Stimulated activated CD4-positive, alpha-beta T cell treated with anti-CD3 and anti-CD28 coated beads, TNF-alpha, amount 100 ng/mL, for 48 hours (primary cell): Measurements from ENCODE around the gene REEP1.
"Not testable (repeated sequence)": the region's sequence is repeated elsewhere in the genome, so short reads cannot be mapped to it uniquely, and the experiment has no call there.

Experiments
- DNase-seq, 3 donors: peaks; one replicate each; pipeline ENCODE4 v3.0.0-alpha.2; 2020; ENCODE audit warnings: low read depth in 3 of 3

REEP1 gene

DNA sequence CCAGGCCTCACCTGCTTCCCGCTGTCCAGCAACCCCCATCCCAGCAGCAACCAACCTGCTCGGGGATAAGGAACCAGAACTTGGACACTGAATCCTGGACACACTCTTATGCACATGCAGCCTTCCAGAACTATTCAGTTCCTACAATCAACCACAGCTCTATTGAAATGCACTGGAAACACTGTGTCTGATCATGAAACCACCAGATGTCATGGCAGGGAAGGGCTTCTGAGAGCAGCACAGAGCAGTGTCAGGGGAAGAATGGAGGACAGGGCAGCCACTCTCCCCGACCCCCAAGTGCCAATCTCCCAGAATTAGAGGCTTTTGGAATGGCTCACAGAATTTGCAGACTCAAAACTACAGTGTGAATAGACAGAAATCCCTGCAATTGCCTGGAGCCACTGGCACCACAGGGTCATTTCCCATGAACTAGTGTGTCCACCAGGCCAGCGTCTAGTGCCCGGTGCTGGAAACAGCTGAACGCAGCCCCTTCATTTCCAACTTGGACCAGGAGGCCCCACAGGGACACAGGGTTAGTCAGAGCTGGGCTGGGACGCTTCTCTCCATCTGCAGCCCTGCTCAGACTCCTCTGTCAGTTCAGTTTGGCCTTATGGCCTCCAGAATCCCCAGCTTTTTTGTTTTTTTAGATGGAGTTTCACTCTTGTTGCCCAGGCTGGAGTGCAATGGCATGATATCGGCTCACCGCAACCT is 112.6 kb downstream of the REEP1 start:
- DNase-seq: no peak

DNA sequence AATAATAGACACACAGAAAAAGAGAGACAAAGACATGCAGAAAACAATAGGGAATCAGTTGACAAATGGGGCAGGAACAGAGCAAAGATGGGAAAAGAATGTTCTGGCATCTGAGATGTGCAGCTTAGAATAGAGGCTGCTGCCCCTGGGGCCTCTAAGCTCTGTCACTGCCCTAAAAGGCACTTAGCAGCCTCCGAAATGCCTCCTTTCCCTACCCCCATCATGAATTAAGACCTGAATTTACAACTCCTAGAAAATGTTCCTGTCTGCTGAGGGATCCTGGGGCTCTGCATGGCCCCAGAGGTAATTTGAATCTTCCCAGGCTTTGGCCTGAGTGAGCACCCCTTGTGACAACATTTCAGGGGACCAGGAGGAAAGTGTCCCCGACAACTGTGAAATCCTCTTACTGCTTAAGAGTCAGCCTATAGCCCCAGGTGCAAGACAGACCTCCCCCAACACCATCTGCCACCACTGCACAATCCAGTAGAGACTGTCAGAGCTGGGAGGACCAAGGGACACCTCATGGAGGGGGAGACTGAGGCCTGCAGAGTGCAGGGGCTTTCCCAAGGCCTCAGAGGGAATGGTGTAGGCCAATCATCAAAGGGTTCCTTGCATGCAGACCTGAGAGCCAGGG is 113.4 kb downstream of the REEP1 start:
- no peak for DNase-seq

DNA sequence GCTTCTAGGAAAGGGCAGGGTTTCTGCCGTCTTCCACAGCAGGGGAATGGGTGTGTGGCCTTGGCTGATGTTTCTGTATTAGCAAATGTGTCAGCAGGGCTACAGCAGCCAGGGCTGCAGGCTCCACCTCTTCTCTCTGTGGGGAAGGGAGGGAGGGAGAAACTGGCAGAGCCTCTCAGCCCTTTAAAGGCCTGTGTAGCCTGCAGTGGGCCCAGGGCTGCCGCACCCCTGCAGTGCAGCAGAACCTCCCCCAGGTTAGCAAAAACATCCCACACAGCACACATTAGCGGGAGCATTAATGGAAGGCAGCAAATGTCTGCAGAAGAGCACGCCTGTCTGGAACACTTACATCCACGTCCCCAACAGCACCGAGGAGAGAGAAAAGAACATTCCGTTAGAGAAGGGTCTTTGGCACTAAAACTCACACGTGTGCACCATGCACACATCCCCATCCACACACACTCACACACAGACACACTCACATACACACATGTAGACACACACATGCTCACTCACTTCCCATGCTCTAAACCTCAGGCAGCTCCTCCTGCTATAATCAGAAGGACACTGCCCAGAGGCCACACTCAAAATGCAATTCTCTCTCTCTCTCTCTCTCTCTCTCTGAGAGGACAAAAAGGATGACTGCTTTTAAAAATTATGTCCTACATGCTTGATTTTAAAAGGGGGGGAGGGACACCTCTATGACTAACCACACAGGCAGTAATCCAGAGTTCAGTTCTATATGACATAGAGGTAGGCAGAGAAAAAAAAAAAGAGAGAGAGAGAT is 114.1 kb downstream of the REEP1 start:
- no peak for DNase-seq

DNA sequence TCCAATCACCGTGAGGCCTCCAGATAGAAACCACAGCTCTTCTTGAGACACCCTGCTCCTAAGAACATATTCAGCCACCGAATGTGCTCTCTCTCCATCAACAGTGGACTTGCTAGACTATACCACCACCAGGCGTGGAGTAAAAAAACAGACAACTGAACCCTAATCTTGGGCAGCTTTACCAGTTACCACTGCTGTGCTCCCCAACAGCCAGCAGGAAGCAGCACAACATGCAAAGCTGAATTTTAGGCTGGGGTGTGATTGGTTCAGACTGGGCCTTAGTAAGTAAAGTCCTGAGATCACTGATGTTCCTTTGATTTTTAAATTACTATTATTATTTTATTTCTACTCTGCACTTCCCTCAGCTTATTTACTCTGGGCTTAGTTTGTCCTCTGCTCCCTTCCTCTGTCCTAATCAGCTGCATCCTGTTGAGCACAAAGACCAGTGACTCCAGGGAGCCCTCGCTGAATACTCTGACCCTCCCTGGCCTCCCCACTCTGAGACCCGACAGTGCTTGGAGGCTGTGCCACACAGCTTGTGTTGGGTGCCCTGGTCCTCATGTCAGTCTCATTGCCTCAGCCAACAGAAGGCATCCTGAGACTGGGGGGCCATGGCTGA is 116.3 kb downstream of the REEP1 start:
- DNase-seq: peak; percentile 22 to 34 (median 34)

DNA sequence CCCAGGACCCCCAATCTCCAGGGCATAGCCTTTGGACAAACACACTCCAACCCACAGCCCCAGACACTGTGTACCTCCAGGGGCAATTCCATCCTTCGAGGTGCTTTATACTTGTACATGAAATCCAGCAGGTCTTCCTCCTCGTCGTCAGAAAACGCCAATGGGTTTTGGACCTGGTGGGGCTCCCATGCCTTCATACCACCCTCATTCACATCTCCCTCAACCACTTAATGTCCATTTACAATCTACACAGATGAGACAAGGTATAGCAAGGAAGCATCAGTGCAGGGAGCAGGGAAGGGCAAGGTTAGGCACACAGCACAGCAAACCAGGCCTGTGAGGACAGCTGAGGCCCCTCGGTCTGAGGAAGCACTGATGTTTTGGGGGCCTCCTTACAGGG is 117.5 kb downstream of the REEP1 start:
- no peak for DNase-seq

DNA sequence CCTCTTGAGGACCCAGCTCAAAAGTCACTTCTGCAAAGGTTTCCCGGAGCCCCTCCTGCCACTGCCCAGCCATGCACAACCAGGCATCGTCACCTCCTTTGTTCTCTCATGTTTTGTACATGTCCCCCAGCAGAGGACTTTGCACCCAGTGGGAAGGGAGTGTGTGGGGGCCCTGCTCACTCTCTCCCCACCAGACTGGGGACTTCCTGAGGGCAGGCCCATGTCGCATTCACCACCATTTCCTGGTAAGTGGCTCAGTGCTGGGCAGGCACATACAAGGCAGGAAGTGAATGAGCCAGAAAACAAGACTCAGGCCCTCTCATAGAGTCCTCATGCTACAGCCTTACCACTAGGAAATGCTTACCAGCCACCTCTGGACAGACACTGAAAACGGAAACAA is 119.3 kb downstream of the REEP1 start:
- DNase-seq: no peak

DNA sequence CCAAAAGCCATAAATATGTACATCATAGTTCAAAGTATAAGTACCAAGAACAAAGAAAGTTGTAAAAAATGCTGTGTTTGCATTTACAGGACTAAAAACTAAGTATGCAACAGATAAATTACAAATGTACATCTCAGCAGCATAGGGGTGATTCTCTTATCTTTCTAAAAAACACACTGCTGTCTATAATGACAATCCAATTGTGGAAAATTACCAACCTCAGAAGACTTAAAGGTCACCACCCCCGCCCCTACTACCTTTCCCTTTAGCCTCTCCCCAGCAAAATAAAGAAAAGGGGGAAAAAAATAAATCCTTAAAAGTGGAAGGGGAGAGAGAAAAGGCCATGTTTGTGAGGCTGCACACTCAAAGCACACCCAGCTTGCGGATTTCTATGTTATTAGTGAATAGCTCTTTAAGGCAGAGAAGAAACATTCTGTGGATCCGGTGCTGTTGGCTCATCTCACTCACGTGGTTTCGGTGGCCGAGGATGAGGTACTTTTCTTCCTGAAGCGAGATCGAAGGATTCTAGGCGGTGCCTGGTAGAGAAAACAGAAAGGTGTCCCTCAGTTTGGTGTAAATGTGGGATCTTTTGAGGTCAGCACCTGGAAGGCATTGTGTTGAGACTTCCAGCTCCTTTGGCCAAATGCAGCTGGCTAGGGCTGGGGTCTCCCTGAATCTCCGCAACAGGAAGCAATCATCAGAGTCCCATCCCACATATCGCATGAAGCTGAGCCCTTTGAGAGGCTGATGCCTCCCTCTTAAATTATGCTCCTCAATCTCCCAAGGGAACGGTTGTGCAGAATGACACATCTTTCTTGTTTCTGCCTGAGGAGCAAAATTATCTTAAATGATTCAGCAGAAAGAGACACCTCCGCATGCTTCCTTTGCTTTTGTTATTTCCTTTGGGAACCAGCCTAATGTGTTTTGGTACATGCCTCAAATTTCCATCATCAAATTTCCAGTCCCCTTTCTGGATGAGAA is 120.6 kb downstream of the REEP1 start:
- DNase-seq: no peak

- no peak for DNase-seq
Observed at GRCh38 chr2:86214503-86214832, 123.0 kb downstream of the REEP1 start.

DNA sequence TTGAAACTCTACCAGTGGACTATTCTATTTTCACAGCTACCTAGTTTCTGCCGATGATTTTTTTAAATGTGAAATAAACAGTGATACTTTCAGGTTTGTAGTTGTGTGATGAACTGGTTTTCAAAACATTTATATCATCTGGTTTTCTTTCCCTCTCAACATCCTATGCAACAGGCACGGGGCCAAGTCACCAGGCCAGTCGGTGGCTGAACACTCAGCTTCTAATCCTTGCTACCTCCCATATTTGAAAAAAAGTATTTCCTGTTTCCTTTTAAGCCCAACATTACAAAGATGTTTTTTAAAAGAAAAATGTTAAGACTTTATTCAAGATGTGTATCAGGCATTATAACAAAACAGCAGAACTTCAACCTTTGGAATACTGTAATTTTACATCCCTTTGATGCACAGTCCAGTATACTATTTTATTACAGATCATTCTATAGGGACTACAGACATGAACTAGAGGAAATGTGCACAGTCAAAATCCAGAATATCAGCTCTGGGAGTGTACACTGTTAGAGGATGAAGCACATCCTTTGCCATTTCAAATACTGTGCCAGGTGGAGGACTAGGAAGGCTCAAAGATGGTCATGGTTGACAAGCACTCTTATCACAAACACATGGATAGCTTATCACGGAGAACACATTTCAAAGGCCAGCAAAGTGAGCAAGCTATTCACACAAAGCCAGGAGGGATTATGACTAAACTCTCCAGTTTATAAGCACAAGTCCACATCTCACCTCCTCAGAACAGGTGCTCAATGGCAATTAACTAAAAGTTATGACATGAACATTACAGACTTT is 123.5 kb downstream of the REEP1 start:
- no peak for DNase-seq

DNA sequence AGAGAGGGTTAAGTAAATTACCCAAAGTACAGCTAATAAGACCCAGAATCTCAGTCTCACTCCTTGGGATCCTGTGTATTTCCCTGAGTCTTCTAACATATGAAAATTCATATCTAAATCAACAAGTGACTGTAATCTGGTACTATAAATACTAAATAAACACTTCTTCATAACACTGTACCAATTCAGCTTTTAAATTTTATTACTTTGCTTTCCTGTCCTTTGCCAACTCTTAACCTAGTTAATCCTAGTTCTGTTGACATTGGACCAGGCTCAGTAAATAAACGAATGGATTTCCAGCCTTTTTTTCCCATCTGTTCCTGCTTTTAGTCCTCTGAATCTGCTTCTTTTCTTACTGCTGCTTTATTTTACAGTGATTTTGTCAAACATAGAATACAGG is 124.4 kb downstream of the REEP1 start:
- DNase-seq: no peak

- no peak for DNase-seq
Observed at GRCh38 chr2:86211796-86212188, 125.6 kb downstream of the REEP1 start.

- DNase-seq: no peak
Observed at GRCh38 chr2:86211033-86211795, 126.2 kb downstream of the REEP1 start.

- no peak for DNase-seq
Observed at GRCh38 chr2:86204458-86204857, 133.0 kb downstream of the REEP1 start.

GRCh38 chr2:86203614-86204013 is 133.8 kb downstream of the REEP1 start:
- DNase-seq: no peak

DNA sequence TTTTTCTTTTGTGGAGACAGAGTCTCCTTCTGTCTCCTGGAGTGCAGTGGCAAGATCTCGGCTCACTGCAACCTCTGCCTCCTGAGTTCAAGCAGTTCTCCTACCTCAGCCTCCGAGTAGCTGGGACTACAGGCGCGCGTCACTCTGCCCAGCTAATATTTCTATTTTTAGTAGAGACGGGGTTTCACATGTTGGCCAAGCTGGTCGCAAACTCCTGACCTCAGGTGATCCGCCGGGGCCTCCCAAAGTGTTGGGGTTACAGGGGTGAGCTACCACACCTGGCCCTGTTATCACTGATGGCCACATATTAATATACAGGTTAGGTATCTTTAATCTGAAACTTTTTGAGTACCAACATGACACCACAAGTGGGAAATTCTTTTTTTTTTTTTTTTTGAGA is 134.7 kb downstream of the REEP1 start:
- no peak for DNase-seq

DNA sequence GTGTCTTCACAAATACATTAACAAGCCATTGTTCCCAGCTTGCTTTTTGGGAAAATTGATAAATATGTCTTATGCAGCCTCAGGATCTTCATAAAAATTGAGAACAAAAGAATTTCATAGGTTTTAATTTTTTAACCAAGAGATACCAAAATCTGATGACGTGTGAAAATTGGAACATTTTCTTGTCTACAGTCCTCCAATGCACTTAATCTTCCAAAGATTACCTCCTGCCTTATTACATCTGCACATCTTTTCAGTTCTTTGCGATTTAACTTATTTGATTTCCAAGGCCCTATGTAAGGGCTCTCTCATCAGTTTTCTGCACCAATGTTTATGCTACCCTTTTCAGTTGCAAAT is 135.1 kb downstream of the REEP1 start:
- DNase-seq: no peak

- no peak for DNase-seq
Observed at GRCh38 chr2:86201671-86202335, 135.6 kb downstream of the REEP1 start.

GRCh38 chr2:86200564-86200963 is 136.9 kb downstream of the REEP1 start:
- not testable (repeated sequence) for DNase-seq

- DNase-seq: no peak
Observed at GRCh38 chr2:86199834-86200177, 137.6 kb downstream of the REEP1 start.
